Testis (tissue), 3 donors: ENCODE data around the gene CES4A. TPM values are rescaled to one million over a fixed set of nuclear protein-coding genes. Genes with fewer than 3 reads are reported as not detected.

Source experiments
- DNase-seq: peaks from one replicate; pipeline ENCODE4 v3.0.0-alpha.2; 2019
- H3K27ac ChIP-seq, 2 donors: fragments of 200-600 bp; sonication (generic); one replicate each; pipeline ENCODE4 v1.5.1; 2019
- H3K27me3 ChIP-seq: fragments of 200-600 bp; sonication (generic); one replicate; pipeline ENCODE4 v1.5.1; 2019
- H3K36me3 ChIP-seq: fragments of 200-600 bp; sonication (generic); one replicate; pipeline ENCODE4 v1.5.1; 2017; ENCODE audit warnings: low read depth; ENCODE audit errors: missing control alignments
- H3K4me1 ChIP-seq: fragments of 200-600 bp; sonication (generic); one replicate; pipeline ENCODE4 v1.5.1; 2019
- H3K4me3 ChIP-seq, 2 donors: fragments of 200-600 bp; sonication (generic); one replicate each; pipeline ENCODE4 v1.5.1; 2017 to 2019
- H3K9me3 ChIP-seq: fragments of 200-600 bp; sonication (generic); one replicate; pipeline ENCODE4 v1.5.1; 2017
- CTCF ChIP-seq, 3 experiments: fragments of 450-650 bp in 2 of 3; fragments of 200-600 bp in 1 of 3; sonication (generic) in 1 of 3; IDR thresholded peaks; one replicate each; pipeline ENCODE4 v1.5.1; 2016 to 2019; ENCODE audit warnings: antibody characterized with exemption in 3 of 3, mild to moderate bottlenecking in 2 of 3, moderate library complexity in 1 of 3
- POLR2A ChIP-seq: fragments of 450-650 bp; IDR thresholded peaks from one replicate; pipeline ENCODE4 v1.6.1; 2017; ENCODE audit warnings: antibody characterized with exemption, mild to moderate bottlenecking, moderate library complexity
- WGBS, 2 donors: methylation state at CpG; one replicate each; pipeline ENCODE4 v1.1.5; 2018; 5-methylcytosine and 5-hydroxymethylcytosine counted together
- intact Hi-C: fragments of 100-400 bp; cut with DNase I; formaldehyde crosslinking; loops from one replicate; pipeline ENCODE4 v1.15.1; 2023; ENCODE audit warnings: low total_unique reads
- polyA plus RNA-seq: library from polyadenylated mRNA; stranded (reverse); fragments of 350-450 nt; fragmentation: Illumina TruSeq; extraction: RNeasy Lipid Tissue Mini Kit (QIAGEN cat#74804); gene quantifications from one replicate; pipeline ENCODE4 v1.2.3, GENCODE V29; 2014; ENCODE audit warnings: low read depth, low replicate concordance; ENCODE audit not compliant: insufficient read depth
- total RNA-seq, 2 donors: library from RNA; depleted of rRNA; stranded (reverse); fragments of >200 nt; gene quantifications; one replicate each; pipeline ENCODE4 v1.2.3, GENCODE V29; 2016

The CES4A gene
- total and polyA plus RNA-seq, 3 donors from 2014 or later = 12.2 to 25.0 (median 17.0) TPM

DNA sequence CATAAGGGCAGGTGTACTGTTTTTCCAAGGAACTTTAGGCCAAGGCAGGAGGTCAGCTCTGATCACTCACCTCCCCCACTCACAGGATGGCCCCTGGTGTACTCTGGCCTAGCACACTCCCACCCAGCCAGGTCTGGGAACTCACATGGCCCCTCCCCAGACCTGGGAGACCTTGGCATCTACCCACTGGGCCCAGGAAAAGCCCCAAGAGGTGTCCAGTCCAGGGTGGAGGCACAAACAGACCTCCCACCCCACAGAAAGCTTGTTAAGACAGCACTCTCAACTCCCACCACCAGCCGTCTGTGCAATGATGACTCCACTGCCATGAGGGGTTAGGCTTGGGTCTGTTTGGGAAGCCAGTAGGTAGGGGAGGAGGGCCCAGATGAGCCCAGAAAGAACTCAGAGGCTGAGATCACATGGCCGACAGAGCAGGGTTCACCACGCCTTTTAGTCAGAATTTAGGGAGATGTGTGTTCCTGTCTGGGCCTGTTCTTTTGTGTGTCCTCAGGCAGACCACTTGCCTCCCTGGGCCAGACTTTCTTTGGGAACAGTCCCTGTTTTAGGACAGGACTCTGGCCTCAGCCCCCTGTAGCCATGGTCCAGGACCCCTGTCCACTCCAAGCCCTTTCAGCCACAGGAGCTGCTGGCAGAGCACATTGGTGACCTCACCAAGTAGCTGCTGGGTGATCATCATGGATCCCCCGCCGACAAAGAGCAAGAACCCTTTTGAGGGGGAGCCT is 28.5 kb downstream of the CES4A start:
- H3K9me3 ChIP-seq = no peaks in the 10 kb centered on the region
- intact Hi-C loops = no loop called here
- H3K27me3 ChIP-seq = no peaks in the 10 kb centered on the region
- DNase-seq = peak; percentile 13
- WGBS, 2 donors = 86 to 93% methylated on average over 3 to 5 of the region's 5 CpGs
- peaks cover 14% of the 10 kb centered on the region for H3K4me1 ChIP-seq
- no peak overlapping the region for H3K27ac ChIP-seq
- H3K36me3 ChIP-seq = no peaks in the 10 kb centered on the region
- no peak overlapping the region for H3K4me3 ChIP-seq
- no peak for TF ChIP-seq CTCF (IDR thresholded peaks at IDR 0.05)
- no peak for TF ChIP-seq POLR2A

DNA sequence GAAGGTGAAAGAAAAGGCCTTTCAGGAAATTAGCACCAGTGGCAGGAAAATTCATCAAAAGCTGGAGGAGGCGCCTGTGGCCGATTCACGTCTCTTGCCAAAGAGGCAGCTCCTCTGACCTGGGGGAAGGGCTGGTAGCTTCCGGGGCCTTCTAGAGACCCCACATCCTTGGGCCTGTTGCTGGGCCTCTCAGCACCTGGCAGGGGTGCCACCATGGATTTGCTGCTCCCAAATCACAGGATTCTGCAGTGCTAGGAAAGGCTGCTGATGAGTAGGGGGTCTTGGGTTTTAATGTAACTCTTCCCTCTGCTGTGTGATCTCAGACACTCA is 29.0 kb downstream of the CES4A start:
- H3K9me3 ChIP-seq = no peaks in the 10 kb centered on the region
- TF ChIP-seq CTCF (IDR thresholded peaks at IDR 0.05) (no peak), POLR2A (no peak)
- no peaks in the 10 kb centered on the region for H3K27me3 ChIP-seq
- peaks cover 14% of the 10 kb centered on the region for H3K4me1 ChIP-seq
- WGBS, 2 donors = 76% methylated on average over 4 of the region's 4 CpGs; no CpG with 5 or more reads in 1 of the 2 donors
- DNase-seq = peak; percentile 8
- H3K4me3 ChIP-seq = no peak overlapping the region
- no peak overlapping the region for H3K27ac ChIP-seq
- H3K36me3 ChIP-seq = no peaks in the 10 kb centered on the region
- intact Hi-C loops = no loop called here

GRCh38 chr16:67017810-67018488 is 29.6 kb downstream of the CES4A start:
- intact Hi-C loops = no loop called here
- Histone ChIP-seq H3K4me3 (no peak overlapping the region), H3K27me3 (no peaks in the 10 kb centered on the region), H3K9me3 (no peaks in the 10 kb centered on the region), H3K27ac (no peak overlapping the region), H3K4me1 (peaks cover 13% of the 10 kb centered on the region), H3K36me3 (no peaks in the 10 kb centered on the region)
- peak; percentile 77 for DNase-seq
- TF ChIP-seq CTCF (IDR thresholded peaks at IDR 0.05) (peak; percentile 44 to 66 (median 47)), POLR2A (no peak)
- WGBS, 2 donors = 54 to 75% methylated on average over 5 to 6 of the region's 6 CpGs

DNA sequence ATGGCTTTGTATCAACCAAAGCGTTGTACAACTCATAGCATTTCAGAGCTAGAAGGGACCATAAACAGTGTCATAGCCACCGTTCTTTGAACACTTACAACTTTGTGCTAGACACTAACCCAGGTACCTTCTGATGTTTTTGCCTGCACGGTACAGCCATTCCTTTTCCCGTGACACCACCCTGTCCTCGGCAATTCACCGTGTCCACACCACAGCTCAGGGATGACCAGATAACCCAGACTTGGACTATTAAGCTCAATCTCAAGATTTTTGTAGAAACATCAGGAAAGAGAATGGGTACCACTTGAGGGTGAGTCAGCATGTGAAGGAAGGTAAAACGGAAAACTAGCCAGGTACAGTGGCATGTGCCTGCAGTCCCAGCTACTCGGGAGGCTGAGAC is 30.8 kb downstream of the CES4A start:
- peak; percentile 7 for DNase-seq
- no peak overlapping the region for H3K4me3 ChIP-seq
- peaks cover 4% of the 10 kb centered on the region for H3K4me1 ChIP-seq
- intact Hi-C loops = no loop called here
- TF ChIP-seq CTCF (IDR thresholded peaks at IDR 0.05) (no peak), POLR2A (no peak)
- H3K27me3 ChIP-seq = no peaks in the 10 kb centered on the region
- 84 to 92% methylated on average over 8 of the region's 8 CpGs for WGBS, 2 donors
- H3K9me3 ChIP-seq = no peaks in the 10 kb centered on the region
- no peak overlapping the region for H3K27ac ChIP-seq
- H3K36me3 ChIP-seq = no peaks in the 10 kb centered on the region

DNA sequence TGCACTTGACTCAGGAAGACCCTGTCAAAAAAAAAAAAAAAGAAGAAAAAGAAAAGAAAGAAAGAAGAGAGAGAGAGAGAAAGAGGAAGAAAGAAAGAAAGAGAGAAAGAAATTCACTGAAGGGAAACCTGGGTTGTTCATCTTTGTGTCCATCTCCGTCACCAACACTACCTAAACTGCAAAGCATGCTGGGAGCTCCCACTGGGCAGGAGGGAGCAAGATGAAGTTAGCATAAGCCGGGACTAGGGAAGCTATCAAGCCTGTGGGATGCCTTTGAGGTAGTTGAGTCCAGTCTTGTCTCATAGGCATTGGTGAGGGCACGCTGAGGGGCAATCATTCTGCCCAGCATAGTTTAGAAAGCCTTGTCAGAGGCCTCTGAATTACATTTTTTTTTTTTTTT is 32.9 kb downstream of the CES4A start:
- intact Hi-C loops = no loop called here
- H3K27ac ChIP-seq = no peak overlapping the region
- 82 to 92% methylated on average over 3 of the region's 3 CpGs for WGBS, 2 donors

More for the DNA sequence above, 32.9 kb downstream of the CES4A start:
- H3K36me3 ChIP-seq = no peaks in the 10 kb centered on the region
- H3K27me3 ChIP-seq = no peaks in the 10 kb centered on the region
- TF ChIP-seq POLR2A (no peak), CTCF (IDR thresholded peaks at IDR 0.05) (no peak)
- no peaks in the 10 kb centered on the region for H3K9me3 ChIP-seq
- peak; percentile 12 for DNase-seq
- no peak overlapping the region for H3K4me3 ChIP-seq
- H3K4me1 ChIP-seq = no peaks in the 10 kb centered on the region
